ENCODE measurements around the gene TMEM100.

DNA sequence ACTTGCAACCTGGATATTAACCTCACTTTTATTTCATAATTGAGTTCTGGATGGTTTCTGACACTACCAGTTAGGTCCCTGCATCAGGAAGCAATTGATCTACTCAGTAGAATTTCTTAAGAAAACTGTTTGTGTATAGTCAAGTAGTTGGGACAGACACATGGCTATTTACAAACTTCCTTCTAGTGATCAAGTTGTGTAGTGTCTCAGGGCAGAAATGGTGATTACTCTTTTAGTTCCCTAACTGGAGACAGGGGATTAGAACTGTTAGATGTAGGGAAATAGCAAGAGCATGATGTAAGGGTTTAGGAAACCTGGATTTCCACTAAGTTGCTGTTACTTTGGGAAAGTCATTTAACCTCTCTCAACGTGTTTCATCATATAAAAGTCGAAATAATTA lies 30.4 kb downstream of the TMEM100 start:
- TF ChIP-seq, protein P1, sequence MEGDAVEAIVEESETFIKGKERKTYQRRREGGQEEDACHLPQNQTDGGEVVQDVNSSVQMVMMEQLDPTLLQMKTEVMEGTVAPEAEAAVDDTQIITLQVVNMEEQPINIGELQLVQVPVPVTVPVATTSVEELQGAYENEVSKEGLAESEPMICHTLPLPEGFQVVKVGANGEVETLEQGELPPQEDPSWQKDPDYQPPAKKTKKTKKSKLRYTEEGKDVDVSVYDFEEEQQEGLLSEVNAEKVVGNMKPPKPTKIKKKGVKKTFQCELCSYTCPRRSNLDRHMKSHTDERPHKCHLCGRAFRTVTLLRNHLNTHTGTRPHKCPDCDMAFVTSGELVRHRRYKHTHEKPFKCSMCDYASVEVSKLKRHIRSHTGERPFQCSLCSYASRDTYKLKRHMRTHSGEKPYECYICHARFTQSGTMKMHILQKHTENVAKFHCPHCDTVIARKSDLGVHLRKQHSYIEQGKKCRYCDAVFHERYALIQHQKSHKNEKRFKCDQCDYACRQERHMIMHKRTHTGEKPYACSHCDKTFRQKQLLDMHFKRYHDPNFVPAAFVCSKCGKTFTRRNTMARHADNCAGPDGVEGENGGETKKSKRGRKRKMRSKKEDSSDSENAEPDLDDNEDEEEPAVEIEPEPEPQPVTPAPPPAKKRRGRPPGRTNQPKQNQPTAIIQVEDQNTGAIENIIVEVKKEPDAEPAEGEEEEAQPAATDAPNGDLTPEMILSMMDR (conservative IDR thresholded peaks at IDR 0.05; ENCODE audit: low read depth in 2 of 2) = no peak
- TF ChIP-seq EZH2phosphoT487 (IDR thresholded peaks at IDR 0.05; ENCODE audit: unreplicated experiment) (no peak), POLR2AphosphoS5 (IDR thresholded peaks at IDR 0.05; ENCODE audit: low read depth) (no peak), ZNF114 (CRISPR knock-in tag; IDR thresholded peaks at IDR 0.05) (no peak), EZH2 (IDR thresholded peaks at IDR 0.05; ENCODE audit: low read depth, unreplicated experiment) (no peak)
- TF ChIP-seq, protein P2, sequence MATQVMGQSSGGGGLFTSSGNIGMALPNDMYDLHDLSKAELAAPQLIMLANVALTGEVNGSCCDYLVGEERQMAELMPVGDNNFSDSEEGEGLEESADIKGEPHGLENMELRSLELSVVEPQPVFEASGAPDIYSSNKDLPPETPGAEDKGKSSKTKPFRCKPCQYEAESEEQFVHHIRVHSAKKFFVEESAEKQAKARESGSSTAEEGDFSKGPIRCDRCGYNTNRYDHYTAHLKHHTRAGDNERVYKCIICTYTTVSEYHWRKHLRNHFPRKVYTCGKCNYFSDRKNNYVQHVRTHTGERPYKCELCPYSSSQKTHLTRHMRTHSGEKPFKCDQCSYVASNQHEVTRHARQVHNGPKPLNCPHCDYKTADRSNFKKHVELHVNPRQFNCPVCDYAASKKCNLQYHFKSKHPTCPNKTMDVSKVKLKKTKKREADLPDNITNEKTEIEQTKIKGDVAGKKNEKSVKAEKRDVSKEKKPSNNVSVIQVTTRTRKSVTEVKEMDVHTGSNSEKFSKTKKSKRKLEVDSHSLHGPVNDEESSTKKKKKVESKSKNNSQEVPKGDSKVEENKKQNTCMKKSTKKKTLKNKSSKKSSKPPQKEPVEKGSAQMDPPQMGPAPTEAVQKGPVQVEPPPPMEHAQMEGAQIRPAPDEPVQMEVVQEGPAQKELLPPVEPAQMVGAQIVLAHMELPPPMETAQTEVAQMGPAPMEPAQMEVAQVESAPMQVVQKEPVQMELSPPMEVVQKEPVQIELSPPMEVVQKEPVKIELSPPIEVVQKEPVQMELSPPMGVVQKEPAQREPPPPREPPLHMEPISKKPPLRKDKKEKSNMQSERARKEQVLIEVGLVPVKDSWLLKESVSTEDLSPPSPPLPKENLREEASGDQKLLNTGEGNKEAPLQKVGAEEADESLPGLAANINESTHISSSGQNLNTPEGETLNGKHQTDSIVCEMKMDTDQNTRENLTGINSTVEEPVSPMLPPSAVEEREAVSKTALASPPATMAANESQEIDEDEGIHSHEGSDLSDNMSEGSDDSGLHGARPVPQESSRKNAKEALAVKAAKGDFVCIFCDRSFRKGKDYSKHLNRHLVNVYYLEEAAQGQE (IDR thresholded peaks at IDR 0.05; ENCODE audit: unreplicated experiment) = no peak
- TF ChIP-seq, protein P3, sequence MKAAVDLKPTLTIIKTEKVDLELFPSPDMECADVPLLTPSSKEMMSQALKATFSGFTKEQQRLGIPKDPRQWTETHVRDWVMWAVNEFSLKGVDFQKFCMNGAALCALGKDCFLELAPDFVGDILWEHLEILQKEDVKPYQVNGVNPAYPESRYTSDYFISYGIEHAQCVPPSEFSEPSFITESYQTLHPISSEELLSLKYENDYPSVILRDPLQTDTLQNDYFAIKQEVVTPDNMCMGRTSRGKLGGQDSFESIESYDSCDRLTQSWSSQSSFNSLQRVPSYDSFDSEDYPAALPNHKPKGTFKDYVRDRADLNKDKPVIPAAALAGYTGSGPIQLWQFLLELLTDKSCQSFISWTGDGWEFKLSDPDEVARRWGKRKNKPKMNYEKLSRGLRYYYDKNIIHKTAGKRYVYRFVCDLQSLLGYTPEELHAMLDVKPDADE (IDR thresholded peaks at IDR 0.05) = no peak
